A549 (cell line): ENCODE measurements around the gene UQCC2. TPM values are rescaled to one million over a fixed set of nuclear protein-coding genes. Genes with fewer than 3 reads are reported as not detected.

Experiments used
- ATAC-seq, 2 experiments: fragments of 200-7000 bp in 1 of 2; fragments of >200 bp in 1 of 2; cut with Nextera tagmentation in 1 of 2; cut with Tn5 transposase in 1 of 2; 3 replicates each; pipeline versions ENCODE4 v1.8.0 to v1.9.1; 2018 to 2020; ENCODE audit warnings: mild to moderate bottlenecking in 1 of 2, moderate library complexity in 1 of 2
- CTCF ChIA-PET: fragments of 300-600 bp; sonication (Branson Sonifier 250); formaldehyde crosslinking; extraction: SDS; loops from one replicate; lab custom pipeline; 2021; ENCODE audit warnings: antibody characterized with exemption, inconsistent platforms; lab: Yijun Ruan, JAX
- POLR2A ChIA-PET: fragments of 350-600 bp; formaldehyde crosslinking; extraction: SDS; loops from one replicate; lab custom pipeline; 2021; ENCODE audit warnings: antibody characterized with exemption, inconsistent platforms; lab: Yijun Ruan, JAX
- DNase-seq, 2 experiments: peaks; one replicate each; pipeline versions ENCODE4 v3.0.0 to v3.0.0-alpha.2; 2011 to 2016; ENCODE audit warnings: low read depth in 1 of 2, low spot score in 1 of 2
- FAIRE-seq: peaks from 2 replicates; lab custom pipeline; 2011; peaks lifted over from hg19 to GRCh38; lab: Jason Lieb, UNC
- H3K27ac ChIP-seq, 2 experiments: fragments of >200 bp; sonication (Bioruptor Twin); formaldehyde crosslinking; 3 replicates each; pipeline ENCODE4 v1.5.1; 2016 to 2017
- H3K4me1 ChIP-seq: fragments of >200 bp; sonication (Bioruptor Twin); formaldehyde crosslinking; 3 replicates; pipeline ENCODE4 v1.6.1; 2016
- H3K4me2 ChIP-seq: fragments of >200 bp; sonication (Bioruptor Twin); formaldehyde crosslinking; 3 replicates; pipeline ENCODE4 v1.6.1; 2016
- H3K4me3 ChIP-seq: fragments of >200 bp; sonication (Bioruptor Twin); formaldehyde crosslinking; 3 replicates; pipeline ENCODE4 v1.5.1; 2016
- H3K9me3 ChIP-seq: fragments of >200 bp; sonication (Bioruptor Twin); formaldehyde crosslinking; 3 replicates; pipeline ENCODE4 v1.6.1; 2016
- CBX8 ChIP-seq: fragments of 200-600 bp; sonication (generic); IDR thresholded peaks from 2 replicates; pipeline ENCODE4 v1.6.1; 2016
- CEBPB ChIP-seq, 2 experiments: fragments of >200 bp in 1 of 2; sonication (Bioruptor Twin) in 1 of 2; formaldehyde crosslinking in 1 of 2; IDR thresholded peaks; 2 replicates each; pipeline ENCODE4 v1.6.1; 2012 to 2016
- EHMT2 ChIP-seq: fragments of 200-600 bp; sonication (generic); IDR thresholded peaks from 2 replicates; pipeline ENCODE4 v1.6.1; 2016; ENCODE audit warnings: antibody characterized with exemption, low read depth, mild to moderate bottlenecking, moderate library complexity
- EP300 ChIP-seq, 2 experiments: fragments of >200 bp; sonication (Bioruptor Twin); formaldehyde crosslinking; IDR thresholded peaks; 2 replicates in 1 of 2; 3 replicates in 1 of 2; pipeline ENCODE4 v1.6.1; 2016 to 2017
- FOSL2 ChIP-seq, 2 experiments: fragments of 450-650 bp in 1 of 2; fragments of >200 bp in 1 of 2; sonication (Bioruptor Twin) in 1 of 2; formaldehyde crosslinking; IDR thresholded peaks; 2 replicates each; pipeline versions ENCODE4 v1.5.0 to v1.6.1; 2016 to 2020; ENCODE audit warnings: mild to moderate bottlenecking in 1 of 2, moderate library complexity in 1 of 2
- HDAC2 ChIP-seq: fragments of 200-600 bp; sonication (generic); IDR thresholded peaks from 2 replicates; pipeline ENCODE4 v1.6.1; 2016
- HEYL ChIP-seq: fragments of 250-450 bp; sonication (Bioruptor Pico); IDR thresholded peaks from 2 replicates; pipeline ENCODE4 v1.8.0; 2021; ENCODE audit warnings: mild to moderate bottlenecking, moderate library complexity
- HOXA7 ChIP-seq: fragments of 250-450 bp; sonication (Bioruptor Pico); IDR thresholded peaks from 2 replicates; pipeline ENCODE4 v1.5.0; 2020; ENCODE audit warnings: mild to moderate bottlenecking, moderate library complexity
- HOXB13 ChIP-seq: fragments of 250-450 bp; sonication (Bioruptor Pico); IDR thresholded peaks from 2 replicates; pipeline ENCODE4 v1.5.0; 2020; ENCODE audit warnings: low read depth, mild to moderate bottlenecking, moderate library complexity
- MAFK ChIP-seq: fragments of 450-650 bp; IDR thresholded peaks from 2 replicates; pipeline ENCODE4 v1.6.1; 2014; ENCODE audit not compliant: partially characterized antibody
- NFE2L2 ChIP-seq: fragments of 150-350 bp; conservative IDR thresholded peaks from 2 replicates; pipeline ENCODE4 v1.6.1; 2014; ENCODE audit warnings: low read length
- NR3C1 ChIP-seq: fragments of >200 bp; sonication (Bioruptor Twin); formaldehyde crosslinking; IDR thresholded peaks from 3 replicates; pipeline ENCODE4 v1.6.1; 2017
- RFX5 ChIP-seq: fragments of 450-650 bp; IDR thresholded peaks from 2 replicates; pipeline ENCODE4 v1.7.1; 2014; ENCODE audit warnings: antibody characterized with exemption, mild to moderate bottlenecking, moderate library complexity
- SMC3 ChIP-seq: fragments of >200 bp; sonication (Bioruptor Twin); formaldehyde crosslinking; IDR thresholded peaks from 3 replicates; pipeline ENCODE4 v1.6.1; 2018; ENCODE audit warnings: inconsistent platforms
- ZC3H11A ChIP-seq: fragments of 450-650 bp; IDR thresholded peaks from 2 replicates; pipeline ENCODE4 v1.6.1; 2014; ENCODE audit warnings: antibody characterized with exemption, mild to moderate bottlenecking
- ZSCAN20 ChIP-seq: fragments of 250-450 bp; sonication (Bioruptor Pico); IDR thresholded peaks from 2 replicates; pipeline ENCODE4 v1.8.0; 2022; ENCODE audit warnings: mild to moderate bottlenecking, moderate library complexity
- WGBS: methylation state at CpG from one replicate; pipeline ENCODE4 v1.1.6; 2017; ENCODE audit errors: missing lambda C conversion rate; 5-methylcytosine and 5-hydroxymethylcytosine counted together
- polyA plus RNA-seq, 4 experiments: library from polyadenylated mRNA; depleted of rRNA in 3 of 4; stranded (reverse); fragments of >200 nt; fragmentation: RNase III in 1 of 4; extraction: RNeasy Plus Mini Kit Qiagen cat#74134 plus additional on column Dnase treatment in 1 of 4; gene quantifications; 2 replicates in 3 of 4; 3 replicates in 1 of 4; pipeline ENCODE4 v1.2.3, GENCODE V29; 2011 to 2017
- TF ChIP-seq, protein P1 (sequence below): IDR thresholded peaks from 2 replicates; pipeline ENCODE4 v1.6.1; 2012
- TF ChIP-seq, protein P2 (sequence below): IDR thresholded peaks from 2 replicates; pipeline ENCODE4 v1.6.1; 2012
- TF ChIP-seq, protein P3 (sequence below): fragments of 150-350 bp; IDR thresholded peaks from 2 replicates; pipeline ENCODE4 v1.6.1; 2014; ENCODE audit warnings: low read depth, mild to moderate bottlenecking, low read length
- TF ChIP-seq, protein P4 (sequence below): fragments of >200 bp; sonication (Bioruptor Twin); formaldehyde crosslinking; IDR thresholded peaks from 2 replicates; pipeline ENCODE4 v1.6.1; 2016
- TF ChIP-seq, protein P5 (sequence below): fragments of >200 bp; sonication (Bioruptor Twin); formaldehyde crosslinking; IDR thresholded peaks from 3 replicates; pipeline ENCODE4 v1.6.1; 2016

Gene UQCC2
- polyA plus RNA-seq, 2 of the 4 experiments (the other 2 are of a cell fraction) = 65.5 to 82.0 TPM

DNA sequence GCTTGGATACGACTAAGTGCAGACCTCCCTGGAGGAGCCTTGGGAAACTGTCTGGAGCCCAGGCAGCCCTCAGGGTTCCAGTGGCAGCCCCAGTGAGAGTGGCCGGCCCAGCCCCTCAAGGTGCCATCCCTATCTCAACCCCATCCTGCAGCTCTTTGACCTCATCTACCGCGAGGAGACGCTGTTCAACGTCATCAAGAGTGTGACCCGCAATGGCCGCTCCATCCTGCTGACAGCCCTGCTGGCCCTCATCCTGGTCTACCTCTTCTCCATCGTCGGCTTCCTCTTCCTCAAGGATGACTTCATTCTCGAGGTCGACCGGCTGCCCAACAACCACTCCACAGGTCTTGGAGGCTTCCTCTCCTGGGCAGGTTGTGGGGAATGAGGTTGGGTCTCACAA, 20.7 kb downstream of the UQCC2 start:
- Histone ChIP-seq H3K4me1 (peaks cover 17% of the 10 kb centered on the region), H3K4me2 (no peak overlapping the region)
- TF ChIP-seq HEYL (CRISPR knock-in tag) (no peak), CEBPB (IDR thresholded peaks at IDR 0.05) (no peak), ZC3H11A (no peak)
- TF ChIP-seq, protein P1, sequence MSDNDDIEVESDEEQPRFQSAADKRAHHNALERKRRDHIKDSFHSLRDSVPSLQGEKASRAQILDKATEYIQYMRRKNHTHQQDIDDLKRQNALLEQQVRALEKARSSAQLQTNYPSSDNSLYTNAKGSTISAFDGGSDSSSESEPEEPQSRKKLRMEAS = no peak
- TF ChIP-seq, protein P2, sequence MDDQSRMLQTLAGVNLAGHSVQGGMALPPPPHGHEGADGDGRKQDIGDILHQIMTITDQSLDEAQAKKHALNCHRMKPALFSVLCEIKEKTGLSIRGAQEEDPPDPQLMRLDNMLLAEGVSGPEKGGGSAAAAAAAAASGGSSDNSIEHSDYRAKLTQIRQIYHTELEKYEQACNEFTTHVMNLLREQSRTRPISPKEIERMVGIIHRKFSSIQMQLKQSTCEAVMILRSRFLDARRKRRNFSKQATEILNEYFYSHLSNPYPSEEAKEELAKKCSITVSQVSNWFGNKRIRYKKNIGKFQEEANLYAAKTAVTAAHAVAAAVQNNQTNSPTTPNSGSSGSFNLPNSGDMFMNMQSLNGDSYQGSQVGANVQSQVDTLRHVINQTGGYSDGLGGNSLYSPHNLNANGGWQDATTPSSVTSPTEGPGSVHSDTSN = no peak
- TF ChIP-seq, protein P3, sequence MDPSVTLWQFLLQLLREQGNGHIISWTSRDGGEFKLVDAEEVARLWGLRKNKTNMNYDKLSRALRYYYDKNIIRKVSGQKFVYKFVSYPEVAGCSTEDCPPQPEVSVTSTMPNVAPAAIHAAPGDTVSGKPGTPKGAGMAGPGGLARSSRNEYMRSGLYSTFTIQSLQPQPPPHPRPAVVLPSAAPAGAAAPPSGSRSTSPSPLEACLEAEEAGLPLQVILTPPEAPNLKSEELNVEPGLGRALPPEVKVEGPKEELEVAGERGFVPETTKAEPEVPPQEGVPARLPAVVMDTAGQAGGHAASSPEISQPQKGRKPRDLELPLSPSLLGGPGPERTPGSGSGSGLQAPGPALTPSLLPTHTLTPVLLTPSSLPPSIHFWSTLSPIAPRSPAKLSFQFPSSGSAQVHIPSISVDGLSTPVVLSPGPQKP = no peak
- TF ChIP-seq, all 56 proteins: peak for 0
- FAIRE-seq (no peak), ATAC-seq (no peak), DNase-seq (no peak)
- H3K9me3 ChIP-seq = no peaks in the 10 kb centered on the region
- POLR2A ChIA-PET = no interaction called here
- 97% methylated on average over 11 of the region's 13 CpGs for WGBS
- no peak overlapping the region for H3K4me3 ChIP-seq
- H3K27ac ChIP-seq = no peak overlapping the region
- CTCF ChIA-PET = interaction anchor here (1.1 to 2.4 kb wide), 4 partner anchors 10 to 104 kb away, joined by 3 to 12 read pairs (median 5); no protein-coding TSS in a partner anchor

DNA sequence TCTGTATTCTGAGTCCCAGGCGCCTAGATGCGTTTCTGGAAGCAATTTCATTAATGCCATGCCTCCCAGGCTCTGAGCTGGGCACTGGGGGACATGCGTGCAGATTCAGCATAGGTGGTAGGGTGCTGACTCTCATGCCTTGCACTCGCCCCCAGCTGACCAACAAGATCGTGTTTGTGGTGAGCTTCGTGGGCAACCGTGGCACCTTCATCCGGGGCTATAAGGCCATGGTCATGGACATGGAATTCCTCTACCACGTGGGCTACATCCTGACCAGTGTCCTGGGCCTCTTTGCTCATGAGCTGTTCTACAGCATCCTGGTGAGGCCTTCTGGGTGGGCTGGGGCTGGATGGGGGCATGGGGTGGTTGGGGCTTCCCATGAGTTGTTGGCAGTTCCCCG, 21.6 kb downstream of the UQCC2 start:
- ATAC-seq (no peak), DNase-seq (no peak), FAIRE-seq (no peak)
- Histone ChIP-seq H3K9me3 (no peaks in the 10 kb centered on the region), H3K27ac (no peak overlapping the region), H3K4me2 (no peak overlapping the region), H3K4me3 (no peak overlapping the region), H3K4me1 (peaks cover 12% of the 10 kb centered on the region)
- ChIA-PET CTCF (interaction anchor here (0.9 to 2.4 kb wide), 4 partner anchors 11 to 103 kb away, joined by 3 to 12 read pairs (median 5); no protein-coding TSS in a partner anchor), POLR2A (no interaction called here)
- TF ChIP-seq HDAC2 (no peak), HOXA7 (CRISPR knock-in tag) (no peak), NR3C1 (no peak), EHMT2 (no peak), RFX5 (no peak), HEYL (CRISPR knock-in tag) (no peak), ZSCAN20 (CRISPR knock-in tag) (no peak), EP300 (IDR thresholded peaks at IDR 0.05) (no peak), FOSL2 (IDR thresholded peaks at IDR 0.05) (no peak), FOSL2 (CRISPR knock-in tag; IDR thresholded peaks at IDR 0.05) (no peak), SMC3 (no peak), MAFK (no peak), HOXB13 (CRISPR knock-in tag) (no peak), CBX8 (no peak)
- TF ChIP-seq, protein P4, sequence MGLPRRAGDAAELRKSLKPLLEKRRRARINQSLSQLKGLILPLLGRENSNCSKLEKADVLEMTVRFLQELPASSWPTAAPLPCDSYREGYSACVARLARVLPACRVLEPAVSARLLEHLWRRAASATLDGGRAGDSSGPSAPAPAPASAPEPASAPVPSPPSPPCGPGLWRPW = no peak
- 94% methylated on average over 10 of the region's 10 CpGs for WGBS

DNA sequence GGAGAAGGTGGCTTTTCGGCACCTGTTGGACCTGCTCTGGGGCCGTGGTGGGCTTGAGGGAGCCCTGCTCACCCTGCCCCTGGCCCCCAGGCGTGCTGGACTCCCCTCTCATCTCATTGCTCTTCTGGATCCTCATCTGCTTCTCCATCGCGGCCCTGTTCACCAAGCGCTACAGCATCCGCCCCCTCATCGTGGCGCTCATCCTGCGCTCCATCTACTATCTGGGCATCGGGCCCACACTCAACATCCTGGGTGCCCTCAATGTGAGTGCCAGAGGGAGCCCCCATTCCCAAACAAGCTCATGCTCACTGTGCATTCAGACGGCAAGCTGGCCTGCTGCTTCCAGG, 22.4 kb downstream of the UQCC2 start:
- Histone ChIP-seq H3K9me3 (no peaks in the 10 kb centered on the region), H3K4me2 (no peak overlapping the region), H3K4me1 (peaks cover 4% of the 10 kb centered on the region), H3K27ac (no peak overlapping the region), H3K4me3 (no peak overlapping the region)
- TF ChIP-seq NFE2L2 = no peak
- TF ChIP-seq, protein P5, sequence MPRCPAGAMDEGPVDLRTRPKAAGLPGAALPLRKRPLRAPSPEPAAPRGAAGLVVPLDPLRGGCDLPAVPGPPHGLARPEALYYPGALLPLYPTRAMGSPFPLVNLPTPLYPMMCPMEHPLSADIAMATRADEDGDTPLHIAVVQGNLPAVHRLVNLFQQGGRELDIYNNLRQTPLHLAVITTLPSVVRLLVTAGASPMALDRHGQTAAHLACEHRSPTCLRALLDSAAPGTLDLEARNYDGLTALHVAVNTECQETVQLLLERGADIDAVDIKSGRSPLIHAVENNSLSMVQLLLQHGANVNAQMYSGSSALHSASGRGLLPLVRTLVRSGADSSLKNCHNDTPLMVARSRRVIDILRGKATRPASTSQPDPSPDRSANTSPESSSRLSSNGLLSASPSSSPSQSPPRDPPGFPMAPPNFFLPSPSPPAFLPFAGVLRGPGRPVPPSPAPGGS = no peak
- POLR2A ChIA-PET = no interaction called here
- CTCF ChIA-PET = interaction anchor here (0.9 to 2.4 kb wide), 3 partner anchors 12 to 102 kb away, joined by 3 to 12 read pairs (median 5); no protein-coding TSS in a partner anchor
- WGBS = 89% methylated on average over 12 of the region's 12 CpGs
- no peak for DNase-seq
- no peak for FAIRE-seq
- ATAC-seq = no peak
